GM04504 (cell line): ENCODE data around the gene OXGR1.
A peak's percentile ranks its signal among the peaks of the same experiment; 100 is the strongest.

Experiments
- DNase-seq: peaks from one replicate; pipeline ENCODE4 v3.0.0-alpha.2; 2012; ENCODE audit warnings: low read depth

OXGR1 gene

GRCh38 chr13:96963786-96964475 lies 30.3 kb downstream of the OXGR1 start:
- DNase-seq: no peak

DNA sequence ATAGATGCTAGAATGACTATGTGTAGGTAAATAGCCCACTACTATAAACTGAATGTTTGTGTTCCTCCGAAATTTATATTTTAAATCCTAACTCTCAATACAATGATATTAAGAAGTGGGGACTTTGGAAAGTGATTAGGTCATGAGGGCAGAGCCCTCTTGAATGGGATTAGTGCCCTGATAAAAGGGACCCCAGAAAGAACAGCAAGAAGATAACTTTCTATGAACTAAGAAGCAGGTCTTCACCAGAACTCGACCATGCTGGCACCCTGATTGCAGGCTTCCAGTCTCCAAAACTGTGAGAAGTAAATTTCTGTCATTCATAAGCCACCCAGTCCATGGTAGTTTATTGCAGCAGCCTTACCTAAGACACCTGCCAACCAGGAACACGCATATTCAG lies 33.9 kb downstream of the OXGR1 start:
- no peak for DNase-seq

GRCh38 chr13:96958286-96958891 lies 35.9 kb downstream of the OXGR1 start:
- DNase-seq: peak; percentile 3

GRCh38 chr13:96952595-96952994 lies 41.7 kb downstream of the OXGR1 start:
- no peak for DNase-seq

DNA sequence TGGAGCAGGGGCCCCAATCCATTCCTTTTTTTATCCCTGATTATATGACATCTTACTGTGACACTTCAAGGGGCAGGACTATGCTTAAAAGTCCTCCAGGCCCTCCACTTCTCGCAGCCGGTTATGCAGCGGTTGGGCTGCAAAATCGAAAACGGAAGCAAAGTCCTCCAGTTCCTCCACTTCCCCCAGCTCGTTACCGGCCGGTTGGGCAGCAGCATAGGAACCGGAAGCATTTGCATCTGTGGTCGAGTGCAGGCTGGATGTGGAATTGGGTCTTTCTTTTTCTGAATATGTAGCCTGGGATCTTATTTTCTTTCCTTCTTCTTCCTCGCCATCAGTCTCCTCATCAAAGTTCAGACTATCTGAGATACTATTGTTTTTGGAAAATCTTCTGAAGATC lies 46.1 kb downstream of the OXGR1 start:
- DNase-seq: no peak

DNA sequence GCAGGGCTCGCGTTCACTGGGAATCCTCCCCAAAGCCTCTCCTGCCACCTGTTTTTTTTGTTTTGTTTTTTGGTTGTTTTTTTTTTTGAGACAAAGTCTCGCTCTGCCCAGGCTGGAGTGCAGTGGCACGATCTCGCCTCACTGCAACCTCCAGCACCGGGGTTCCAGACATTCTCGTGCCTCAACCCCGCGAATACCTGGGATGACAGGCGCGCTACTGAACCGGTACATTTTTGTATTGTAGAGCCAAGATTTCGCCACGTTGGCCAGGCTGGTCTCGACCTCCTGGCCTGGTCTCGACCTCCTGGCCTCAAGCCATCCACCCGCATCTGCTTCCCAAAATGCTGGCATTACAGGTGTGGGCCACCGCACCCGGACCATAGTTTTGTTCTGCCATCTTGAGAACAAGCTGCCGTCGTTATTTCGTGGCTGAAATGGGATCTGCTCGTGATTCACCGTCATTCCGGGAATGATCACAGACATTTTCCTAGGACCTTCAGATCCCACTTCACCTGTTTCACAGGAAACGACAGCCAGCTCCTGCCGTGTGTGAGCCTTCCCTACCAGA lies 46.8 kb downstream of the OXGR1 start:
- no peak for DNase-seq

DNA sequence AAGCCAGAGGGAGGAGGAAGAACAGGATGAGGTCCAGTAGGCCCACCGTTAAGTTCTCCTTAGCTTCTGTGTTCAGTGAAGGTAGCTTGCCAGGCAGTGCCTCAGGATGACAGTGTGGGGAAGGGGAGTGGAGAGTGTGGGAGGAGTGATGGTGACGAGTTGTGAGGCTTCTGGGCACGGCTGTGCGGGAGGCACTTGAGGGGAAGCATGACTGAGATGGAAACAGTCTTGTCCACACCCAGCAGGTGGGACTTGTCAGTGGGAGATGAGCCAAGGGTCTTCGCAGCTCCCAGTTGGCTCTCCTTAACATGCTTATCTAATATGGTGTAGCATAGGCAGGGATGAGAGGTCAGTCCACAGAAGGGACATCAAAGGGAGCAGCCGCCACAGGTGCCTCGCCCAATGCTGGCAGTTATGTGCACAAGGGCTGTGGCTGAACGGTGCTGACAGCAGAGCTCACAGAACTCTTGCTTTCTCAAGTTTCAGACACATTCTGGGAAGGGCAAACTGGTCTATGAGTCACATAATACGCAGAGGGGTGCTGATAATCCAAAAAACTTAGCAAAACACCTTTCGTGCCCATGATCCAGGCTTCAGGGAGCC lies 47.5 kb downstream of the OXGR1 start:
- DNase-seq: no peak

DNA sequence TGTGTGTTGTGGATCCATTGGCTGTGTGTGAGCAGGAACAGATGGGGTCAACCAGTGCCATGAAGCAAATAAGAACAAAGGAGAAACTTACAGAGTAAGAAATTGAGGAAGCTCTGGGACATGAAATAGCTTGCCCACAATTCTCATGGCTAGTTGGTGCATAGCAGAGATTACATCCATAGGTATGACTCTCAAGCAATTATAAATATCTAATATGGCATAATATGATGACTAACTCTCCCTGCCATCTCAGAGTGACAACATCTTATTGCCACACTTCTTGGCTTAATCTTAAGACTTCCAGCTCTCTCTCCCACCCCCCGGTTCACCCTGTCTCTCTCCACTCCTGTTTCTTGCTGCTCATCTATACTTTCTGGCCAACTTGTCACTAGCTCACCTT lies 53.3 kb downstream of the OXGR1 start:
- no peak for DNase-seq

- no peak for DNase-seq
Measured at GRCh38 chr13:96935901-96936300, 58.4 kb downstream of the OXGR1 start.
